VCaP (cell line): Measurements from ENCODE around the gene NAALADL2.

ENCODE experiments used
- H3K27ac ChIP-seq: fragments of 450-650 bp; 2 replicates; pipeline ENCODE4 v1.5.1; 2017
- CTCF ChIP-seq: fragments of 450-650 bp; conservative IDR thresholded peaks from 2 replicates; pipeline ENCODE4 v1.5.1; 2017; ENCODE audit warnings: mild to moderate bottlenecking, moderate library complexity

NAALADL2 gene

DNA sequence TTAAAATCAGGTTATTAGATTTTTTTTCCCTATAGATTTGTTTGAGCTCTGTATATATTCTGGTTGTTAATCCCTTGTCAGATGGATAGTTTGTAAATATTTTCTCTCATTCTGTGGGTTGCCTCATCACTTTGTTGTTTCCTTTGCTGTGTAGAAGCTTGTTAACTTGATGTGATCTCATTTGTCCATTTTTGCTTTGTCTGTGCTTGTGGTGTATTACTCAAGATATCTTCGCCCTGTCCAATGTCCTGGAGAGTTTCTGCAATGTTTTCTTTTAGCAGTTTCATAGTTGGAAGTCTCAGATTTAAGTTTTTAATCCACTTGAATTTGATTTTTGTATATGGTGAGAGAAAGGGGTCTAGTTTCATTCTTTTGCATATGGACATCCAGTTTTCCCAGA, 699.1 kb downstream of the NAALADL2 start:
- H3K27ac ChIP-seq = no peak overlapping the region
- no peak for TF ChIP-seq CTCF

DNA sequence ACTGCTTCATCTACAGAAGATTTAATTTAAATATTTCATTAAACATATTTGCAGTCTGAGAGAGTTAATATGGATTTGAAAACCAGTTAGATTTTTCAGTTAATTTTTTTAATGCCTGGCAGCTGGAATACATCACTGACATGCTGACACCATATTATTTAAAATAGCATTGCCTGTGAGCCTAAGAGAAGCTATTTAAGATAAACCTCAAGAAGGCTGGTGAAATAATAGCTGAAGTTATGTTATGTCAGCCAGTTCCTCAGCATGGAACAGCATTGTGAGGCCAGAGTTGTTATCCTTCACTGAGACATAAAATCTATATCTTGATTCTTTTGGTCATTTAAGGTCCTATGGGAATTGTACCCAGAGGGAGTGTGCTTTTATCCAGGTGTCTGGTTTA, 705.2 kb downstream of the NAALADL2 start:
- TF ChIP-seq CTCF = no peak

GRCh38 chr3:175571096-175571495, 712.0 kb downstream of the NAALADL2 start:
- no peak overlapping the region for H3K27ac ChIP-seq
- TF ChIP-seq CTCF = no peak

More for the DNA sequence above, 705.2 kb downstream of the NAALADL2 start:
- no peak overlapping the region for H3K27ac ChIP-seq

GRCh38 chr3:175573226-175573625, 714.1 kb downstream of the NAALADL2 start:
- no peak for TF ChIP-seq CTCF
- H3K27ac ChIP-seq = no peak overlapping the region

GRCh38 chr3:175580318-175580717, 721.2 kb downstream of the NAALADL2 start:
- no peak overlapping the region for H3K27ac ChIP-seq
- no peak for TF ChIP-seq CTCF

GRCh38 chr3:175585898-175586297, 726.8 kb downstream of the NAALADL2 start:
- no peak for TF ChIP-seq CTCF
- H3K27ac ChIP-seq = no peak overlapping the region

GRCh38 chr3:175590745-175591144, 731.6 kb downstream of the NAALADL2 start:
- TF ChIP-seq CTCF = no peak
- no peak overlapping the region for H3K27ac ChIP-seq

DNA sequence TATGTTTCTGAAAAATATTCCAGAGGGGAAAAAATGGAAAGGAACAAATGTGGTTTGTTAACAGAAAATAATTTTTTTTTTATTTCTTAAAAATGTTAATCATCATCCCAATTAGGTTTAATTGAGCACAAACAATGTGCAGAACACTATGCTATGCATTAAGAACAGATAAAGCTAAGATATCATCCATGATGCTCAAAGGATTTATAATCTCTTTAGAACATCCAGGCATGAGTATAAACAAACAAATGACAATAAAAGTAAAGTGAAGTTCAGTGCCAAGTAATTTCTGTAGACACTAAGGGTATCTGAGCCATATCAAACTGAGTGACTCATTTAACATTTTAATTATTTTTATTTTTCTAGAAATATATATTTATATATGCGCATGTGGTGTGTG, 732.2 kb downstream of the NAALADL2 start:
- H3K27ac ChIP-seq = no peak overlapping the region
- no peak for TF ChIP-seq CTCF
